ENCODE results near the gene YPEL1. TPM values are rescaled to one million over a fixed set of nuclear protein-coding genes. Genes with fewer than 3 reads are reported as not detected.

The YPEL1 gene
- total RNA-seq, 6 experiments from 2014 or later = 1.0 to 11.2 (median 2.7) TPM

GRCh38 chr22:21669026-21669425 is 66.6 kb downstream of the YPEL1 start:
- intact Hi-C loops (cut with DNase I) = no loop called here
- ATAC-seq = no peak
- no peak for TF ChIP-seq CTCF (IDR thresholded peaks at IDR 0.05)
- no peak for TF ChIP-seq POLR2A (IDR thresholded peaks at IDR 0.05)
- Histone ChIP-seq H3K36me3 (peaks cover 0 to 28% (median 8%) of the 10 kb centered on the region in 4 donors), H3K9me3 (no peaks in the 10 kb centered on the region), H3K27me3 (no peaks in the 10 kb centered on the region), H3K4me3 (no peak overlapping the region), H3K4me1 (peaks cover 0 to 11% (median 1%) of the 10 kb centered on the region in 4 donors), H3K27ac (no peak overlapping the region)
- DNase-seq = no peak
- WGBS (ENCODE audit: insufficient coverage, low coverage, low lambda C conversion rate, missing lambda C conversion rate) = 87% methylated on average over 9 of the region's 9 CpGs

- H3K9me3 ChIP-seq = no peaks in the 10 kb centered on the region
These were observed 68.8 kb downstream of the YPEL1 start for GRCh38 chr22:21666786-21667185.

GRCh38 chr22:21665047-21665851 is 70.3 kb downstream of the YPEL1 start:
- WGBS (ENCODE audit: insufficient coverage, low coverage, low lambda C conversion rate, missing lambda C conversion rate) = 55% methylated on average over 16 of the region's 26 CpGs
- intact Hi-C loops (cut with DNase I) = no loop called here

More at GRCh38 chr22:21666786-21667185, 68.8 kb downstream of the YPEL1 start:
- intact Hi-C loops (cut with DNase I) = no loop called here
- TF ChIP-seq POLR2A (IDR thresholded peaks at IDR 0.05) = no peak
- TF ChIP-seq CTCF (IDR thresholded peaks at IDR 0.05) = no peak
- ATAC-seq = no peak
- Histone ChIP-seq H3K4me3 (peak overlapping the region; percentile 64 to 75 (median 67)), H3K36me3 (peaks cover 0 to 15% (median 3%) of the 10 kb centered on the region in 4 donors), H3K4me1 (peaks cover 0 to 6% (median 1%) of the 10 kb centered on the region in 4 donors), H3K27ac (peak overlapping the region; percentile 86 to 87 (median 86)), H3K27me3 (no peaks in the 10 kb centered on the region)
- no peak for DNase-seq
- WGBS (ENCODE audit: insufficient coverage, low coverage, low lambda C conversion rate, missing lambda C conversion rate) = 68% methylated on average over 4 of the region's 16 CpGs

GRCh38 chr22:21663738-21664137 is 71.9 kb downstream of the YPEL1 start:
- Histone ChIP-seq H3K4me1 (peaks cover 0 to 6% (median 1%) of the 10 kb centered on the region in 4 donors), H3K4me3 (no peak overlapping the region), H3K27ac (no peak overlapping the region), H3K9me3 (no peaks in the 10 kb centered on the region), H3K27me3 (no peaks in the 10 kb centered on the region), H3K36me3 (no peaks in the 10 kb centered on the region)
- WGBS (ENCODE audit: insufficient coverage, low coverage, low lambda C conversion rate, missing lambda C conversion rate) = 94% methylated on average over 2 of the region's 2 CpGs
- no peak for ATAC-seq
- TF ChIP-seq POLR2A (IDR thresholded peaks at IDR 0.05) (no peak), CTCF (IDR thresholded peaks at IDR 0.05) (no peak)
- intact Hi-C loops (cut with DNase I) = no loop called here
- DNase-seq = no peak

More at GRCh38 chr22:21665047-21665851, 70.3 kb downstream of the YPEL1 start:
- H3K9me3 ChIP-seq = no peaks in the 10 kb centered on the region
- no peak for ATAC-seq
- peak overlapping the region; percentile 64 to 75 (median 67) for H3K4me3 ChIP-seq
- DNase-seq = no peak
- TF ChIP-seq CTCF (IDR thresholded peaks at IDR 0.05) = no peak
- no peak for TF ChIP-seq POLR2A (IDR thresholded peaks at IDR 0.05)
- H3K36me3 ChIP-seq = peaks cover 0 to under 1% (median 0%) of the 10 kb centered on the region in 4 donors
- H3K27me3 ChIP-seq = no peaks in the 10 kb centered on the region
- H3K27ac ChIP-seq = peak overlapping the region; percentile 86 to 87 (median 86)
- H3K4me1 ChIP-seq = peaks cover 0 to 6% (median 1%) of the 10 kb centered on the region in 4 donors

All from right lobe of liver (tissue), 6 donors.